ENCODE measurements around the gene MED28.
A peak's percentile ranks its signal among the peaks of the same experiment; 100 is the strongest.
"Not testable (repeated sequence)": the region's sequence is repeated elsewhere in the genome, so short reads cannot be mapped to it uniquely, and the experiment has no call there.

The MED28 gene

GRCh38 chr4:17614416-17615299 is at the start of gene MED28:
Gene MED28, plus strand, starts transcription at chr4:17614641. Its CDS starts 14 bp downstream, at chr4:17614655.
- peak; percentile 94 for DNase-seq

- no peak for DNase-seq
These were observed 48.6 kb upstream of the MED28 start for GRCh38 chr4:17565846-17566245.

- no peak for DNase-seq
These were observed 47.2 kb upstream of the MED28 start for GRCh38 chr4:17567271-17567670.

- no peak for DNase-seq
These were observed 40.2 kb upstream of the MED28 start for GRCh38 chr4:17574206-17574605.

- DNase-seq = not testable (repeated sequence)
These were observed 39.3 kb upstream of the MED28 start for GRCh38 chr4:17575177-17575576.

GRCh38 chr4:17576932-17577664 is 37.3 kb upstream of the MED28 start, which contains the start of gene LAP3:
Gene LAP3, plus strand, starts transcription at chr4:17577198. Its CDS starts 268 bp downstream, at chr4:17577466.
- DNase-seq = peak; percentile 93

- peak; percentile 16 for DNase-seq
These were observed 36.6 kb upstream of the MED28 start for GRCh38 chr4:17577665-17578481.

GRCh38 chr4:17578482-17578891 is 36.0 kb upstream of the MED28 start:
- no peak for DNase-seq

- no peak for DNase-seq
These were observed 33.5 kb upstream of the MED28 start for GRCh38 chr4:17580969-17581368.

GRCh38 chr4:17583276-17583675 is 31.2 kb upstream of the MED28 start:
- DNase-seq = no peak

- DNase-seq = no peak
These were observed 30.5 kb upstream of the MED28 start for GRCh38 chr4:17583941-17584340.

GRCh38 chr4:17584521-17585213 is 29.8 kb upstream of the MED28 start:
- no peak for DNase-seq

- no peak for DNase-seq
These were observed 27.2 kb upstream of the MED28 start for GRCh38 chr4:17587094-17587822.

- no peak for DNase-seq
These were observed 25.1 kb upstream of the MED28 start for GRCh38 chr4:17589355-17589754.

- no peak for DNase-seq
These were observed 18.9 kb upstream of the MED28 start for GRCh38 chr4:17595471-17596005.

GRCh38 chr4:17597517-17597916 is 16.9 kb upstream of the MED28 start:
- DNase-seq = peak; percentile 24

- DNase-seq = no peak
These were observed 14.6 kb upstream of the MED28 start for GRCh38 chr4:17599826-17600225.

GRCh38 chr4:17605236-17605635 is 9.2 kb upstream of the MED28 start:
- no peak for DNase-seq

- DNase-seq = peak; percentile 29
These were observed 553 bp upstream of the MED28 start for GRCh38 chr4:17613761-17614415.

GRCh38 chr4:17616283-17616682 is 1.8 kb downstream of the MED28 start:
- DNase-seq = no peak

- no peak for DNase-seq
These were observed 4.5 kb downstream of the MED28 start for GRCh38 chr4:17618926-17619325.

Measured in COR-L47 (cell line).